Measurements from ENCODE around the gene DDR2. TPM values are rescaled to one million over a fixed set of nuclear protein-coding genes. Genes with fewer than 3 reads are reported as not detected.

DDR2 gene
- total RNA-seq, 1 experiment from 2014 or later, result 0.52 TPM

DNA sequence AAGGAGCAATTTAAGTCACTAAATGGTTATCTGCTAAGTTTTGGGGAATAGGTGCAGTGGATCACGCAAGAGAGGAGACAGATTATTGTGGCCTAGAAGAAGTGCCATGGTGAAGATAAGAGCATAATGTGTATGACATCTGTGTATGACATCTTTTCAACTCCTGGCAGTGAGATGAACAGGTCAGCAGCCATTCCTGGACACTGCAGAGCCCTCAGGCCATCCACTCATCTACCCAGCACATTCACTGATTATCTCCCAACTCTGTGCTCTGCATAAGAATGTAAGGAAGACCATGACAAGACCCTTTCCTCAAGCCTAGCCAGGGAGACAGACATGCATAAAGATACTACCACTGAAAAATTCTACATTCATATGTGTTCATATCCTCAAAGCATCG is 73.7 kb downstream of the DDR2 start:
- no peak overlapping the region for H3K9ac ChIP-seq (ENCODE audit: extremely low read depth, insufficient read length, low read length)
- DNase-seq, result no peak
- Mint-ChIP-seq H3K4me1 (peaks cover 3 to 4% of the 10 kb centered on the region in 2 experiments; a peak in 3 of 4 replicates), H3K9me3 (no peaks in the 10 kb centered on the region), H3K27ac (no peak overlapping the region), H3K27me3 (ENCODE audit: low read depth) (no peaks in the 10 kb centered on the region), H3K36me3 (ENCODE audit: insufficient read depth in 1 of 3, low read depth in 3 of 3) (no peaks in the 10 kb centered on the region), H3K4me3 (no peak overlapping the region)
- H3K14ac ChIP-seq (ENCODE audit: insufficient read depth, low read length), result no peak overlapping the region
- H4K8ac ChIP-seq (replicated peaks; ENCODE audit: insufficient read length, low read depth, low read length), result no peak overlapping the region
- H3K4ac ChIP-seq (ENCODE audit: low read depth, low read length), result no peak overlapping the region
- no peak overlapping the region for H3K56ac ChIP-seq (ENCODE audit: insufficient read length, low read depth, low read length)
- no peak overlapping the region for H2BK120ac ChIP-seq (ENCODE audit: low read depth, low read length, poor library complexity, severe bottlenecking)
- H4K20me1 ChIP-seq (ENCODE audit: control insufficient read depth, insufficient read depth, insufficient read length), result no peaks in the 10 kb centered on the region
- H3K4me2 ChIP-seq (ENCODE audit: insufficient read depth, insufficient read length, low read length), result no peak overlapping the region
- TF ChIP-seq, protein P1, sequence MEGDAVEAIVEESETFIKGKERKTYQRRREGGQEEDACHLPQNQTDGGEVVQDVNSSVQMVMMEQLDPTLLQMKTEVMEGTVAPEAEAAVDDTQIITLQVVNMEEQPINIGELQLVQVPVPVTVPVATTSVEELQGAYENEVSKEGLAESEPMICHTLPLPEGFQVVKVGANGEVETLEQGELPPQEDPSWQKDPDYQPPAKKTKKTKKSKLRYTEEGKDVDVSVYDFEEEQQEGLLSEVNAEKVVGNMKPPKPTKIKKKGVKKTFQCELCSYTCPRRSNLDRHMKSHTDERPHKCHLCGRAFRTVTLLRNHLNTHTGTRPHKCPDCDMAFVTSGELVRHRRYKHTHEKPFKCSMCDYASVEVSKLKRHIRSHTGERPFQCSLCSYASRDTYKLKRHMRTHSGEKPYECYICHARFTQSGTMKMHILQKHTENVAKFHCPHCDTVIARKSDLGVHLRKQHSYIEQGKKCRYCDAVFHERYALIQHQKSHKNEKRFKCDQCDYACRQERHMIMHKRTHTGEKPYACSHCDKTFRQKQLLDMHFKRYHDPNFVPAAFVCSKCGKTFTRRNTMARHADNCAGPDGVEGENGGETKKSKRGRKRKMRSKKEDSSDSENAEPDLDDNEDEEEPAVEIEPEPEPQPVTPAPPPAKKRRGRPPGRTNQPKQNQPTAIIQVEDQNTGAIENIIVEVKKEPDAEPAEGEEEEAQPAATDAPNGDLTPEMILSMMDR (conservative IDR thresholded peaks at IDR 0.05), result no peak
- no peaks in the 10 kb centered on the region for H3K79me2 ChIP-seq (ENCODE audit: insufficient read depth, low read length)
- H3K79me1 ChIP-seq (ENCODE audit: insufficient read depth, low read depth, low read length, poor library complexity, severe bottlenecking), result no peaks in the 10 kb centered on the region
- no peak overlapping the region for H3K27ac ChIP-seq (ENCODE audit: insufficient read length, low read depth, low read length)
- no peak overlapping the region for H3T11ph ChIP-seq (ENCODE audit: low read length)
- no peak overlapping the region for H2AK5ac ChIP-seq (ENCODE audit: insufficient read length, low read length)
- no peaks in the 10 kb centered on the region for H3K27me3 ChIP-seq (ENCODE audit: insufficient read depth, low read length)
- no peak overlapping the region for H3K23ac ChIP-seq (ENCODE audit: insufficient read length, low read depth, low read length)
- no peak overlapping the region for H2BK12ac ChIP-seq (ENCODE audit: insufficient read length, low read depth, low read length)
- H4K5ac ChIP-seq (ENCODE audit: insufficient read length, low read depth, low read length), result no peak overlapping the region
- H3K9me3 ChIP-seq (ENCODE audit: control insufficient read depth, low read depth, low read length), result no peaks in the 10 kb centered on the region
- H2AFZ ChIP-seq (ENCODE audit: low read length), result no peak overlapping the region
- no peak overlapping the region for H2BK20ac ChIP-seq (ENCODE audit: low read depth, low read length, poor library complexity, severe bottlenecking)
- H3K4me1 ChIP-seq (ENCODE audit: insufficient read depth, low read length), result no peaks in the 10 kb centered on the region
- no peaks in the 10 kb centered on the region for H3K23me2 ChIP-seq (ENCODE audit: insufficient read length, low read depth, low read length, poor library complexity, severe bottlenecking)
- no CpG with 5 or more reads among the region's 2 CpGs for WGBS (ENCODE audit: extremely low coverage, insufficient read length, low lambda C conversion rate)
- H4K91ac ChIP-seq (ENCODE audit: insufficient read length, low read depth, low read length), result no peak overlapping the region
- H2BK15ac ChIP-seq (ENCODE audit: low read depth, low read length), result no peak overlapping the region
- no peak overlapping the region for H3K18ac ChIP-seq (ENCODE audit: insufficient read length, low read depth, low read length)
- H2BK5ac ChIP-seq (ENCODE audit: insufficient read length, low read length), result no peak overlapping the region
